ENCODE measurements around the gene LRP4. TPM values are rescaled to one million over a fixed set of nuclear protein-coding genes. Genes with fewer than 3 reads are reported as not detected.
A peak's percentile ranks its signal among the peaks of the same experiment; 100 is the strongest.

The LRP4 gene, protein sequence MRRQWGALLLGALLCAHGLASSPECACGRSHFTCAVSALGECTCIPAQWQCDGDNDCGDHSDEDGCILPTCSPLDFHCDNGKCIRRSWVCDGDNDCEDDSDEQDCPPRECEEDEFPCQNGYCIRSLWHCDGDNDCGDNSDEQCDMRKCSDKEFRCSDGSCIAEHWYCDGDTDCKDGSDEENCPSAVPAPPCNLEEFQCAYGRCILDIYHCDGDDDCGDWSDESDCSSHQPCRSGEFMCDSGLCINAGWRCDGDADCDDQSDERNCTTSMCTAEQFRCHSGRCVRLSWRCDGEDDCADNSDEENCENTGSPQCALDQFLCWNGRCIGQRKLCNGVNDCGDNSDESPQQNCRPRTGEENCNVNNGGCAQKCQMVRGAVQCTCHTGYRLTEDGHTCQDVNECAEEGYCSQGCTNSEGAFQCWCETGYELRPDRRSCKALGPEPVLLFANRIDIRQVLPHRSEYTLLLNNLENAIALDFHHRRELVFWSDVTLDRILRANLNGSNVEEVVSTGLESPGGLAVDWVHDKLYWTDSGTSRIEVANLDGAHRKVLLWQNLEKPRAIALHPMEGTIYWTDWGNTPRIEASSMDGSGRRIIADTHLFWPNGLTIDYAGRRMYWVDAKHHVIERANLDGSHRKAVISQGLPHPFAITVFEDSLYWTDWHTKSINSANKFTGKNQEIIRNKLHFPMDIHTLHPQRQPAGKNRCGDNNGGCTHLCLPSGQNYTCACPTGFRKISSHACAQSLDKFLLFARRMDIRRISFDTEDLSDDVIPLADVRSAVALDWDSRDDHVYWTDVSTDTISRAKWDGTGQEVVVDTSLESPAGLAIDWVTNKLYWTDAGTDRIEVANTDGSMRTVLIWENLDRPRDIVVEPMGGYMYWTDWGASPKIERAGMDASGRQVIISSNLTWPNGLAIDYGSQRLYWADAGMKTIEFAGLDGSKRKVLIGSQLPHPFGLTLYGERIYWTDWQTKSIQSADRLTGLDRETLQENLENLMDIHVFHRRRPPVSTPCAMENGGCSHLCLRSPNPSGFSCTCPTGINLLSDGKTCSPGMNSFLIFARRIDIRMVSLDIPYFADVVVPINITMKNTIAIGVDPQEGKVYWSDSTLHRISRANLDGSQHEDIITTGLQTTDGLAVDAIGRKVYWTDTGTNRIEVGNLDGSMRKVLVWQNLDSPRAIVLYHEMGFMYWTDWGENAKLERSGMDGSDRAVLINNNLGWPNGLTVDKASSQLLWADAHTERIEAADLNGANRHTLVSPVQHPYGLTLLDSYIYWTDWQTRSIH (N-terminal part only)
- total RNA-seq (2014; rRNA removed) (0.87 and 3.1 TPM in 2 replicates), Bru-seq, nascent RNA (percentile 12 among the genes with signal in this experiment), BruChase-seq, experiment 1, labeled RNA remaining after a 6-hour chase (percentile 16 among the genes with signal in this experiment), BruChase-seq, experiment 2, labeled RNA remaining after a 2-hour chase (percentile 6 among the genes with signal in this experiment)
- long read RNA-seq: 0 reads

DNA sequence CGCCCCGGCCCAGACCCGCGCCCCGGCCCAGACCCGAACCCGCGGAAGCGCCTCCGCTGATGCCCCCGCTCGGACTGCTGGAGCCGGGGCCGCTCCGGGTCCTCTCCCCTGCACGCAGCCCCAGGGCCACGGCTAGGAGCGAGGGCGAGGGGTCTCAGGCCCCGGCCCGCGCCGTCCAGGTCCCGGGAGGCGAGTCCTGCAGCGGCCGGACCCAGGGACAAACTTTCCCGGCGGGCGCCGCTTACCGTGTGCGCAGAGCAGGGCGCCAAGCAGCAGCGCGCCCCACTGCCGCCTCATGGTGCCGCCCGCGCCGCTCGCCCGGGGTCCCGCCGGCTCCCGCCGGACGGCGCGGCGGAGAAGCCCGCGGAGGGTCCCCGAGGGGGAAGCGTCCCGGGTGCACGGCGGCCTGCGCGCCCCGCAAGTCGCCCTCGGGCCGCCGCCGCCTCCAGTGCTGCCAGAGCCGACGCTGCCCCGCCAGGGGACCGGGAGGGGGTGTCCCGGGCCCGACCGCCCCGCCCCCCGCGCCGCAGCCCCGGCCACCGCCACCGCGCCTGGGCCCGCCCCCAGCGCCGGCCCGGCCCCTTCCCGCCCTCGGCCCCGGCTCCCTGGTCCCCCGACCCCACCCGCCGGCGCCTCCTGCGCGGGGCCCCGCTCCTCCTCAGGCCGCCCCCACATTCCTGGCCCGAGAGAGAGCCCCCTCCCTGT is at the start of gene LRP4:
TSS of gene LRP4 (minus strand) at position 468 of the 705 bp plus-strand sequence. CDS start at position 297, 171 bp downstream.
- CTCF ChIA-PET: no interaction called here
- no peak for DNase-seq
- BruUV-seq (replicated peaks): no TSS peak
- H3K4me1 ChIP-seq (ENCODE audit: insufficient read depth, low read length): peaks cover 17% of the 10 kb centered on the region
- no peaks in the 10 kb centered on the region for H3F3A ChIP-seq (ENCODE audit: low read length, unreplicated experiment)
- peak within 1 kb of the TSS; percentile 62 for H3K4me3 ChIP-seq (ENCODE audit: low read length)
- POLR2A ChIA-PET (ENCODE audit: unreplicated experiment): no interaction called here
- H3K9me2 ChIP-seq (replicated peaks; ENCODE audit: low read length): no peaks in the 10 kb centered on the region
- ATAC-seq: peak; percentile 40
- intact Hi-C loops (cut with micrococcal nuclease): no loop called here
- H3K9ac ChIP-seq (ENCODE audit: low read length): no peak within 1 kb of the TSS
- H3K9me3 ChIP-seq (ENCODE audit: low read length): no peaks in the 10 kb centered on the region
- H3K4me2 ChIP-seq (ENCODE audit: low read length): peak within 1 kb of the TSS; percentile 69
- TF ChIP-seq, protein P1, sequence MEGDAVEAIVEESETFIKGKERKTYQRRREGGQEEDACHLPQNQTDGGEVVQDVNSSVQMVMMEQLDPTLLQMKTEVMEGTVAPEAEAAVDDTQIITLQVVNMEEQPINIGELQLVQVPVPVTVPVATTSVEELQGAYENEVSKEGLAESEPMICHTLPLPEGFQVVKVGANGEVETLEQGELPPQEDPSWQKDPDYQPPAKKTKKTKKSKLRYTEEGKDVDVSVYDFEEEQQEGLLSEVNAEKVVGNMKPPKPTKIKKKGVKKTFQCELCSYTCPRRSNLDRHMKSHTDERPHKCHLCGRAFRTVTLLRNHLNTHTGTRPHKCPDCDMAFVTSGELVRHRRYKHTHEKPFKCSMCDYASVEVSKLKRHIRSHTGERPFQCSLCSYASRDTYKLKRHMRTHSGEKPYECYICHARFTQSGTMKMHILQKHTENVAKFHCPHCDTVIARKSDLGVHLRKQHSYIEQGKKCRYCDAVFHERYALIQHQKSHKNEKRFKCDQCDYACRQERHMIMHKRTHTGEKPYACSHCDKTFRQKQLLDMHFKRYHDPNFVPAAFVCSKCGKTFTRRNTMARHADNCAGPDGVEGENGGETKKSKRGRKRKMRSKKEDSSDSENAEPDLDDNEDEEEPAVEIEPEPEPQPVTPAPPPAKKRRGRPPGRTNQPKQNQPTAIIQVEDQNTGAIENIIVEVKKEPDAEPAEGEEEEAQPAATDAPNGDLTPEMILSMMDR (conservative IDR thresholded peaks at IDR 0.05; ENCODE audit: low read depth, low read length): no peak
- no peak for TF ChIP-seq EZH2 (IDR thresholded peaks at IDR 0.05; ENCODE audit: low read length, unreplicated experiment)
- no peak; the same call in 1 of the 2 replicates for TF ChIP-seq EZH2phosphoT487 (IDR thresholded peaks at IDR 0.05; ENCODE audit: borderline replicate concordance, low read length)
- peak within 1 kb of the TSS; percentile 59; the same call in 1 of the 2 replicates for H2AFZ ChIP-seq (ENCODE audit: low read length)
- H3K79me2 ChIP-seq (ENCODE audit: low read length): no peaks in the 10 kb centered on the region
- H3K27ac ChIP-seq (ENCODE audit: low read length): no peak within 1 kb of the TSS
- no peaks in the 10 kb centered on the region for H3K36me3 ChIP-seq (ENCODE audit: low read depth, low read length)
- H4K20me1 ChIP-seq (ENCODE audit: low read length): no peaks in the 10 kb centered on the region
- peaks cover 15% of the 10 kb centered on the region for H3K27me3 ChIP-seq (ENCODE audit: low read length)

DNA sequence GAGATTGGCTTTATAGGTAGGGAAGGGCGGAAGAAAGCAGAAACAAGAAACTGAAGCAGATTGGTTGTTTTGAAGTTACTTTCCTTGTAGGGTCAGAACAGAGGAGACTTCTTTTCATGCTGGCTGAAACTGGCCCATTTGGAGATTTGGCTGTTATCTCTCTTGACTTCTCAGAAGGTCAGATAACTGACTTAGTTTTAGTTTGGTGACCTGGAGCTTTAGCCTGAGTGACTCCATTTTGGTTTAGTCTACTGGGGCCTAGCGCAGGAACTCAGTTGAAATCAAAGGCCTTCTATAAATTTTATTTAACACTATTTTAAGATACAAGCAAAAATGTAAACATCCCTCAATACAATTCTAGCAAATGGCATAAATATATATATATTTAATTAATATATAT is 49.6 kb upstream of the LRP4 start:
- H3K4me1 ChIP-seq (ENCODE audit: insufficient read depth, low read length): no peaks in the 10 kb centered on the region
- no peaks in the 10 kb centered on the region for H3K9me3 ChIP-seq (ENCODE audit: low read length)
- no peaks in the 10 kb centered on the region for H3F3A ChIP-seq (ENCODE audit: low read length, unreplicated experiment)
- H2AFZ ChIP-seq (ENCODE audit: low read length): no peak overlapping the region
- H3K36me3 ChIP-seq (ENCODE audit: low read depth, low read length): no peaks in the 10 kb centered on the region
- H3K27ac ChIP-seq (ENCODE audit: low read length): no peak overlapping the region
- BruUV-seq (replicated peaks): no TSS peak
- H3K27me3 ChIP-seq (ENCODE audit: low read length): no peaks in the 10 kb centered on the region
- ATAC-seq: no peak
- ChIA-PET CTCF (no interaction called here), POLR2A (ENCODE audit: unreplicated experiment) (no interaction called here)
- TF ChIP-seq EZH2phosphoT487 (IDR thresholded peaks at IDR 0.05; ENCODE audit: borderline replicate concordance, low read length): no peak
- TF ChIP-seq EZH2 (IDR thresholded peaks at IDR 0.05; ENCODE audit: low read length, unreplicated experiment): no peak
- TF ChIP-seq, protein P1 (conservative IDR thresholded peaks at IDR 0.05; ENCODE audit: low read depth, low read length): no peak
- H3K9ac ChIP-seq (ENCODE audit: low read length): no peak overlapping the region
- H3K79me2 ChIP-seq (ENCODE audit: low read length): no peaks in the 10 kb centered on the region
- H3K9me2 ChIP-seq (replicated peaks; ENCODE audit: low read length): no peaks in the 10 kb centered on the region
- DNase-seq: no peak
- intact Hi-C loops (cut with micrococcal nuclease): no loop called here
- no peaks in the 10 kb centered on the region for H4K20me1 ChIP-seq (ENCODE audit: low read length)
- H3K4me2 ChIP-seq (ENCODE audit: low read length): no peak overlapping the region
- H3K4me3 ChIP-seq (ENCODE audit: low read length): no peak overlapping the region

Data from PC-3 (cell line).